Measurements from ENCODE around the gene SDK2. TPM values are rescaled to one million over a fixed set of nuclear protein-coding genes. Genes with fewer than 3 reads are reported as not detected.
A peak's percentile ranks its signal among the peaks of the same experiment; 100 is the strongest.

Gene SDK2
- total RNA-seq, 1 experiment from 2014 or later, result 0.67 TPM

- ChIA-PET POLR2A (ENCODE audit: low non-redundant PET) (no interaction called here), CTCF (no interaction called here)
- TF ChIP-seq EZH2 (IDR thresholded peaks at IDR 0.05; ENCODE audit: borderline replicate concordance, low read depth, low read length, poor library complexity, severe bottlenecking) (no peak), CTCF (conservative IDR thresholded peaks at IDR 0.05; ENCODE audit: low read depth, low read length) (no peak)
- Histone ChIP-seq H3K27ac (ENCODE audit: low read depth, low read length, poor library complexity, severe bottlenecking) (no peak overlapping the region), H3K4me1 (ENCODE audit: insufficient read depth, low read length, poor library complexity, severe bottlenecking) (no peaks in the 10 kb centered on the region), H3K4me3 (ENCODE audit: low read depth, low read length, poor library complexity, severe bottlenecking) (no peak overlapping the region), H3K27me3 (replicated peaks; ENCODE audit: insufficient read depth, low read depth, low read length, poor library complexity) (no peaks in the 10 kb centered on the region), H3K9me3 (ENCODE audit: low read depth, low read length, poor library complexity, severe bottlenecking) (no peaks in the 10 kb centered on the region), H3K36me3 (ENCODE audit: insufficient read depth, low read length, poor library complexity, severe bottlenecking) (no peaks in the 10 kb centered on the region)
- no peak for DNase-seq (ENCODE audit: low spot score)
- BruUV-seq (replicated peaks), result no TSS peak
- intact Hi-C loops (cut with micrococcal nuclease; ENCODE audit: unreplicated experiment), result no loop called here
Observed at GRCh38 chr17:73376152-73376551, 268.1 kb downstream of the SDK2 start.

- no TSS peak for BruUV-seq (replicated peaks)
- Histone ChIP-seq H3K4me1 (ENCODE audit: insufficient read depth, low read length, poor library complexity, severe bottlenecking) (no peaks in the 10 kb centered on the region), H3K36me3 (ENCODE audit: insufficient read depth, low read length, poor library complexity, severe bottlenecking) (no peaks in the 10 kb centered on the region), H3K27ac (ENCODE audit: low read depth, low read length, poor library complexity, severe bottlenecking) (no peak overlapping the region), H3K4me3 (ENCODE audit: low read depth, low read length, poor library complexity, severe bottlenecking) (no peak overlapping the region), H3K27me3 (replicated peaks; ENCODE audit: insufficient read depth, low read depth, low read length, poor library complexity) (no peaks in the 10 kb centered on the region), H3K9me3 (ENCODE audit: low read depth, low read length, poor library complexity, severe bottlenecking) (no peaks in the 10 kb centered on the region)
- ChIA-PET POLR2A (ENCODE audit: low non-redundant PET) (no interaction called here), CTCF (interaction anchor here (0.5 kb wide), 1 partner anchor 180 kb away, joined by 4 read pairs; no protein-coding TSS in a partner anchor)
- DNase-seq (ENCODE audit: low spot score), result no peak
- intact Hi-C loops (cut with micrococcal nuclease; ENCODE audit: unreplicated experiment), result loop anchor here (2.0 kb wide), 2 partner anchors 61 to 645 kb away; no protein-coding TSS in a partner anchor
- TF ChIP-seq EZH2 (IDR thresholded peaks at IDR 0.05; ENCODE audit: borderline replicate concordance, low read depth, low read length, poor library complexity, severe bottlenecking), result no peak
- TF ChIP-seq CTCF (conservative IDR thresholded peaks at IDR 0.05; ENCODE audit: low read depth, low read length), result no peak
Observed at GRCh38 chr17:73371836-73372235, 272.4 kb downstream of the SDK2 start.

- ChIA-PET POLR2A (ENCODE audit: low non-redundant PET) (no interaction called here), CTCF (interaction anchor here (0.6 kb wide), 1 partner anchor 644 kb away, joined by 6 read pairs; no protein-coding TSS in a partner anchor)
- H3K27me3 ChIP-seq (replicated peaks; ENCODE audit: insufficient read depth, low read depth, low read length, poor library complexity), result no peaks in the 10 kb centered on the region
- TF ChIP-seq EZH2 (IDR thresholded peaks at IDR 0.05; ENCODE audit: borderline replicate concordance, low read depth, low read length, poor library complexity, severe bottlenecking) (no peak), CTCF (conservative IDR thresholded peaks at IDR 0.05; ENCODE audit: low read depth, low read length) (no peak)
- H3K36me3 ChIP-seq (ENCODE audit: insufficient read depth, low read length, poor library complexity, severe bottlenecking), result no peaks in the 10 kb centered on the region
- no peak overlapping the region for H3K4me3 ChIP-seq (ENCODE audit: low read depth, low read length, poor library complexity, severe bottlenecking)
- intact Hi-C loops (cut with micrococcal nuclease; ENCODE audit: unreplicated experiment), result loop anchor here (2.0 kb wide), 2 partner anchors 60 to 644 kb away; no protein-coding TSS in a partner anchor
- no peak overlapping the region for H3K27ac ChIP-seq (ENCODE audit: low read depth, low read length, poor library complexity, severe bottlenecking)
- H3K4me1 ChIP-seq (ENCODE audit: insufficient read depth, low read length, poor library complexity, severe bottlenecking), result no peaks in the 10 kb centered on the region
- DNase-seq (ENCODE audit: low spot score), result peak; percentile 60
- H3K9me3 ChIP-seq (ENCODE audit: low read depth, low read length, poor library complexity, severe bottlenecking), result no peaks in the 10 kb centered on the region
- BruUV-seq (replicated peaks), result no TSS peak
Observed at GRCh38 chr17:73371285-73371684, 273.0 kb downstream of the SDK2 start.
